HepG2 (cell line): ENCODE measurements around the gene RFC2. TPM values are rescaled to one million over a fixed set of nuclear protein-coding genes. Genes with fewer than 3 reads are reported as not detected.

Source experiments
- ASH2L ChIP-seq: fragments of 300-600, 200-600 bp; sonication (generic); IDR thresholded peaks from 2 replicates; pipeline ENCODE4 v1.7.0; 2017; ENCODE audit warnings: low read depth, mild to moderate bottlenecking, moderate library complexity, mixed read lengths, low read length; ENCODE audit not compliant: insufficient read length
- ATF1 ChIP-seq: IDR thresholded peaks from 2 replicates; pipeline ENCODE4 v1.6.1; 2016; ENCODE audit warnings: mild to moderate bottlenecking, control low read depth
- CAMTA2 ChIP-seq: sonication (generic); formaldehyde crosslinking; IDR thresholded peaks from 2 replicates; pipeline ENCODE4 v1.4.0; 2020; ENCODE audit warnings: mild to moderate bottlenecking, missing genetic modification reagents, borderline replicate concordance
- CC2D1A ChIP-seq: sonication (generic); formaldehyde crosslinking; IDR thresholded peaks from 2 replicates; pipeline ENCODE4 v1.8.1; 2023; ENCODE audit warnings: mild to moderate bottlenecking, missing genetic modification reagents
- DDIT3 ChIP-seq: sonication (generic); formaldehyde crosslinking; IDR thresholded peaks from 2 replicates; pipeline ENCODE4 v1.4.0; 2020; ENCODE audit warnings: mild to moderate bottlenecking, missing genetic modification reagents
- EEA1 ChIP-seq: sonication (generic); formaldehyde crosslinking; IDR thresholded peaks from 2 replicates; pipeline ENCODE4 v1.5.1; 2020; ENCODE audit warnings: mild to moderate bottlenecking, missing genetic modification reagents, borderline replicate concordance
- HINFP ChIP-seq: sonication (generic); formaldehyde crosslinking; IDR thresholded peaks from 2 replicates; pipeline ENCODE4 v1.4.0; 2020; ENCODE audit warnings: low read depth, mild to moderate bottlenecking, missing genetic modification reagents
- KMT2A ChIP-seq: sonication (generic); formaldehyde crosslinking; IDR thresholded peaks from 2 replicates; pipeline ENCODE4 v1.4.0; 2020; ENCODE audit warnings: missing genetic modification reagents
- NFE2 ChIP-seq: sonication (generic); formaldehyde crosslinking; IDR thresholded peaks from 2 replicates; pipeline ENCODE4 v1.4.0; 2020; ENCODE audit warnings: missing genetic modification reagents
- NFIB ChIP-seq: sonication (generic); formaldehyde crosslinking; IDR thresholded peaks from 2 replicates; pipeline ENCODE4 v1.9.0; 2021; ENCODE audit warnings: missing genetic modification reagents, mild to moderate bottlenecking, borderline replicate concordance
- NR2F1 ChIP-seq, 2 experiments: fragments of 450-650 bp in 1 of 2; formaldehyde crosslinking in 1 of 2; IDR thresholded peaks; 2 replicates each; pipeline versions ENCODE4 v1.5.0 to v1.6.1; 2016 to 2020; ENCODE audit warnings: mild to moderate bottlenecking in 1 of 2, missing compliant biosample characterization in 1 of 2, missing genetic modification reagents in 1 of 2, moderate library complexity in 1 of 2
- NRL ChIP-seq: sonication (generic); formaldehyde crosslinking; IDR thresholded peaks from 2 replicates; pipeline ENCODE4 v1.5.0; 2020; ENCODE audit warnings: missing genetic modification reagents, mild to moderate bottlenecking, moderate library complexity, borderline replicate concordance
- SIX4 ChIP-seq: sonication (generic); formaldehyde crosslinking; IDR thresholded peaks from 2 replicates; pipeline ENCODE4 v1.4.0; 2020; ENCODE audit warnings: missing genetic modification reagents
- SOX13 ChIP-seq, 3 experiments: fragments of 450-650 bp in 1 of 3; sonication (generic) in 1 of 3; formaldehyde crosslinking in 1 of 3; IDR thresholded peaks in 2 of 3; conservative IDR thresholded peaks in 1 of 3; 2 replicates each; pipeline versions ENCODE4 v1.5.0 to v1.6.1; 2016 to 2020; ENCODE audit warnings: antibody characterized with exemption in 1 of 3, mild to moderate bottlenecking in 1 of 3, missing compliant biosample characterization in 1 of 3, missing genetic modification reagents in 1 of 3, moderate library complexity in 1 of 3
- TOE1 ChIP-seq: sonication (generic); formaldehyde crosslinking; IDR thresholded peaks from 2 replicates; pipeline ENCODE4 v1.4.0; 2020; ENCODE audit warnings: mild to moderate bottlenecking, missing genetic modification reagents
- U2AF1 ChIP-seq: fragments of 200-400 bp; formaldehyde crosslinking; optimal IDR thresholded peaks from 2 replicates; pipeline ENCODE3; 2017; ENCODE audit warnings: mild to moderate bottlenecking, low read depth, low read length
- USF2 ChIP-seq, 2 experiments: sonication (generic) in 1 of 2; formaldehyde crosslinking in 1 of 2; IDR thresholded peaks; 2 replicates each; pipeline versions ENCODE4 v1.5.1 to v1.6.1; 2011 to 2020; ENCODE audit warnings: borderline replicate concordance in 1 of 2, low read depth in 1 of 2, low read length in 1 of 2, mild to moderate bottlenecking in 1 of 2, missing genetic modification reagents in 1 of 2, moderate library complexity in 1 of 2
- ZMYM2 ChIP-seq: sonication (generic); formaldehyde crosslinking; IDR thresholded peaks from 2 replicates; pipeline ENCODE4 v1.8.0; 2022; ENCODE audit warnings: mild to moderate bottlenecking, missing genetic modification reagents
- ZNF121 ChIP-seq: sonication (generic); formaldehyde crosslinking; IDR thresholded peaks from 2 replicates; pipeline ENCODE4 v1.5.0; 2020; ENCODE audit warnings: mild to moderate bottlenecking, missing genetic modification reagents
- ZNF136 ChIP-seq: sonication (generic); formaldehyde crosslinking; IDR thresholded peaks from 2 replicates; pipeline ENCODE4 v1.8.1; 2022; ENCODE audit warnings: low read depth, mild to moderate bottlenecking, moderate library complexity, missing genetic modification reagents
- ZNF207 ChIP-seq: fragments of 450-650 bp; IDR thresholded peaks from 2 replicates; pipeline ENCODE4 v1.6.1; 2016; ENCODE audit warnings: antibody characterized with exemption, borderline replicate concordance
- ZNF24 ChIP-seq: fragments of 450-650 bp; IDR thresholded peaks from 2 replicates; pipeline ENCODE4 v1.6.1; 2017; ENCODE audit warnings: antibody characterized with exemption, mild to moderate bottlenecking
- ZNF431 ChIP-seq: sonication (generic); formaldehyde crosslinking; IDR thresholded peaks from 2 replicates; pipeline ENCODE4 v1.9.0; 2022; ENCODE audit warnings: missing genetic modification reagents, low read depth, mild to moderate bottlenecking, borderline replicate concordance
- ZNF564 ChIP-seq: sonication (generic); formaldehyde crosslinking; IDR thresholded peaks from 2 replicates; pipeline ENCODE4 v1.8.1; 2023; ENCODE audit warnings: mild to moderate bottlenecking, missing genetic modification reagents
- ZNF747 ChIP-seq: sonication (generic); formaldehyde crosslinking; IDR thresholded peaks from 2 replicates; pipeline ENCODE4 v1.8.1; 2023; ENCODE audit warnings: missing genetic modification reagents, mild to moderate bottlenecking, borderline replicate concordance
- polyA plus RNA-seq, 8 experiments: library from polyadenylated mRNA; depleted of rRNA in 3 of 8; stranded (reverse) in 7 of 8; unstranded in 1 of 8; fragments of >200 nt; fragmentation: Illumina TruSeq in 4 of 8; extraction: Trizol in 4 of 8; gene quantifications; 2 replicates each; pipeline versions ENCODE4 v1.2.1 to v1.2.3, GENCODE V29; 2011 to 2016; ENCODE audit warnings: low read depth in 4 of 8, missing spikeins in 1 of 8, mixed read lengths in 1 of 8; ENCODE audit not compliant: insufficient read depth in 1 of 8
- total RNA-seq, 5 experiments: library from RNA; depleted of rRNA; stranded (reverse); fragments of >200 nt; fragmentation: Illumina TruSeq; extraction: Trizol; gene quantifications; 2 replicates each; pipeline ENCODE4 v1.2.3, GENCODE V29; 2016; ENCODE audit warnings: low read depth in 1 of 5

Gene RFC2
- total and polyA plus RNA-seq, 2 of the 13 experiments (the other 11 are each of a cell fraction or from before 2014, with no cell fraction given) = 14.6 to 43.5 TPM

GRCh38 chr7:74254129-74254857, at the start of gene RFC2 (continued):
- TF ChIP-seq NRL (peak; percentile 86), HINFP (CRISPR knock-in tag) (peak; percentile 46; the same call in 1 of the 2 replicates), EEA1 (CRISPR knock-in tag) (peak; percentile 45; the same call in 1 of the 2 replicates), NFIB (CRISPR knock-in tag) (no peak), ATF1 (CRISPR knock-in tag) (peak; percentile 68), CC2D1A (CRISPR knock-in tag) (no peak), ZNF564 (CRISPR knock-in tag) (0 out of 2 replicates have a peak, but pooled peaks have one; percentile 21), KMT2A (peak; percentile 90), ZNF24 (no peak), TOE1 (no peak), SIX4 (no peak; the same call in 1 of the 2 replicates), NR2F1 (CRISPR knock-in tag; IDR thresholded peaks at IDR 0.05) (peak in 1 of 2 experiments; percentile 21; a peak in 1 of 4 replicates), ZMYM2 (peak; percentile 62), ASH2L (peak; percentile 81), SOX13 (IDR thresholded peaks at IDR 0.05) (peak; percentile 13; the same call in 1 of the 2 replicates), SOX13 (CRISPR knock-in tag; conservative IDR thresholded peaks at IDR 0.05 in 1 of 2, IDR thresholded peaks at IDR 0.05 in 1 of 2) (peak in 1 of 2 experiments; percentile 52; a peak in 1 of 4 replicates), CAMTA2 (no peak), ZNF747 (CRISPR knock-in tag) (peak; percentile 49; the same call in 1 of the 2 replicates), ZNF431 (CRISPR knock-in tag) (peak; percentile 57; the same call in 1 of the 2 replicates), USF2 (IDR thresholded peaks at IDR 0.05; ENCODE audit: low read depth, low read length) (no peak), USF2 (CRISPR knock-in tag; IDR thresholded peaks at IDR 0.05; ENCODE audit: borderline replicate concordance) (peak; percentile 27; the same call in 1 of the 2 replicates), DDIT3 (CRISPR knock-in tag) (no peak), U2AF1 (peak; percentile 49), NFE2 (CRISPR knock-in tag) (no peak), ZNF136 (no peak), ZNF121 (no peak), ZNF207 (no peak)
